Stomach smooth muscle (tissue), 2 donors: ENCODE results near the gene EEF1A1.
"Not testable (repeated sequence)": the region's sequence is repeated elsewhere in the genome, so short reads cannot be mapped to it uniquely, and the experiment has no call there.

ENCODE experiments used
- H3K27ac ChIP-seq: one replicate; pipeline ENCODE4 v1.7.0; 2013; ENCODE audit warnings: mild to moderate bottlenecking, low read length, inconsistent platforms
- H3K27me3 ChIP-seq, 2 donors: one replicate each; pipeline ENCODE4 v1.7.0; 2013; ENCODE audit warnings: low read length in 2 of 2; ENCODE audit not compliant: insufficient read depth in 2 of 2, control insufficient read depth in 1 of 2
- H3K36me3 ChIP-seq, 2 donors: one replicate each; pipeline ENCODE4 v1.7.0; 2013; ENCODE audit warnings: low read length in 2 of 2; ENCODE audit not compliant: control insufficient read depth in 2 of 2, insufficient read depth in 2 of 2
- H3K4me1 ChIP-seq: one replicate; pipeline ENCODE4 v1.7.0; 2013; ENCODE audit warnings: low read length; ENCODE audit not compliant: control insufficient read depth, insufficient read depth
- H3K4me3 ChIP-seq, 2 donors: one replicate each; pipeline ENCODE4 v1.7.0; 2013; ENCODE audit warnings: low read length in 2 of 2
- H3K9ac ChIP-seq, 2 donors: one replicate each; pipeline ENCODE4 v1.7.0; 2013; ENCODE audit warnings: low read length in 2 of 2, mild to moderate bottlenecking in 1 of 2
- H3K9me3 ChIP-seq, 2 donors: one replicate each; pipeline ENCODE4 v1.7.0; 2013; ENCODE audit warnings: low read length in 2 of 2; ENCODE audit not compliant: control insufficient read depth in 2 of 2
- donor health status: healthy.
- donor health status: Pancreatic carcinoma.

Gene EEF1A1

DNA sequence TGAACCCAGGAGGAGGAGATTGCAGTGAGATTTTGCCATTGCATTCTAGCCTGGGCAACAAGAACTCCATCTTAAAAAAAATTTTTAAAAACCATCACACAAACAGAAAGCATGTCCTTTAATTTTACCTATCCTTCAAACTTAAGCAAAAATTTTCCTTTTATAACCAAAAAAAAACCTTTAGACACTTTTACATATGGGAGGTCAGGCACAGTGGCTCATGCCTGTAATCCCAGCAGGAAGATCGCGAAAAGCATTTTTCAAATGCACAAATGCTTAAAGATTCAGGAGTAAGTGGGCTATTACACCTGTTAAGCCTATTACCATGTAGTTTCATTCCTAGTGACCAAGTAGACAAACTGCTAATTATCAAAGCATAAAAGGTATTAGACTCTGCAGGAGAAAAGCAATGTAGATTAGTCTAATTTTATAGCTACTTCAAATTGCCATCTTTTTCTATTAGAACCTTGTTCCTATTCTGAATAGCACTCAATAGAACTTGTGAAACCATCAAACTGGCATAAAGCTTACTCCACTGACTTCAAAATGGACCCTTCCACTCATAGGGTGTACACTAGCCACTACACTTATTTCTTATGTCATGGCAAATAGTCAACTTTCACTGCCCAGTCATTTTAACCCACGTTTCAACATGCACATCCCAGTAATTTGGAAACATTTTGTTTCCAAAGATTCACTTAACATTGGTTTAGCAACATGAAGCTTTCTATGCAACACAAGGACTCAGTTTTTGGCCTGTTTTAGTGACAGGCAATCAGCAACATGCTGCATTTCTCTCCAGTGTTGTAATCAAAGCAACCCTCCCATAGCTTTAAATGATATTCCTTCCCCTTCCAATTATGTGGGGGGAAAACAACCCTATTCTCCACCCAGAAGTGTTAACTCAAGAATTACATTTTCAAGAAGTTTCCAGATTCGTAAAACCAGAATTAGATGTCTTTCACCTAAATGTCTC lies 4.0 kb downstream of the EEF1A1 start:
- peak overlapping the region in 1 of 2 donors; percentile 34 for H3K4me3 ChIP-seq
- no peak overlapping the region for H3K27ac ChIP-seq
- H3K27me3 ChIP-seq, result no peaks in the 10 kb centered on the region
- H3K4me1 ChIP-seq, result peaks cover 36% of the 10 kb centered on the region
- H3K36me3 ChIP-seq, result peaks cover 30 to 47% of the 10 kb centered on the region in 2 donors
- peak overlapping the region in 1 of 2 donors; percentile 19 for H3K9ac ChIP-seq
- no peaks in the 10 kb centered on the region for H3K9me3 ChIP-seq

DNA sequence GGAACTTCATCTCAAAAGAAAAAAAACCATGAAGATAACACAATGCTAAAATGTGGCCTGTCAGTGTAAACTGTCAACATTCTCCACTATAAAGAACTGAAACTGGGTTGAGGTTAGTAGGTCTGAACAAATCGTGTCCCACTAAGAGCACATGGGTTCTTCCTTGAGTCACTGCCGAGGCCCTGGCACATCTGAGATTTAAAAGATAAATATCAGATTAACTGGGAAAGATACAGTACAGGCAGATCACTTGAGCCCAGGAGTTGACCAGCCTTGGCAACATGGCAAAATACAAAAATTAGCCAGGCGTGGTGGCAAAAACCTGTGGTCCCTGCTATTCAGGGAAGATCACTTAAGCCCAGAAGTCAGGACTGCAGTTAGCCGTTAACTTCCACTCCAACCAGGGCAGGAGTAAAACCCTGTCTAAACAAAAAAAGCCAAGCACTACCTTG lies 5.6 kb downstream of the EEF1A1 start:
- H3K9ac ChIP-seq, result peak overlapping the region; percentile 23 to 42
- peak overlapping the region; percentile 31 for H3K27ac ChIP-seq
- H3K4me1 ChIP-seq, result peaks cover 31% of the 10 kb centered on the region
- no peaks in the 10 kb centered on the region for H3K9me3 ChIP-seq
- H3K36me3 ChIP-seq, result peaks cover 32 to 47% of the 10 kb centered on the region in 2 donors
- H3K27me3 ChIP-seq, result no peaks in the 10 kb centered on the region
- no peak overlapping the region for H3K4me3 ChIP-seq

DNA sequence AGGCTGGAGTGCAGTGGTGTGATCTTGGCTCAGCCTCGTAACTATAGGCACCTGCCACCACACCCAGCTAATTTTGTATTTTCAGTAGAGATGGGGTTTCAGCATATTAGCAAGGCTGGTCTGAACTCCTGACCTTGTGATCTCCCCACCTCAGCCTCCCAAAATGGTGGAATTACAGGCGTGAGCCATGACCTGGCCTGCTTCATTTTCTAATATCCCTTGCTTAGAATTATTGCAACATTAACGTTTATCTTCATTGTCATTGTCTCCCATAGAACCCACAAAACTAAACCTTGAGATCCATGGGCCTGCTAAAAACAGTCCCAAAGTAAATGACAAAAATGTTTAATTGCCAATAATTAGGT lies 6.1 kb downstream of the EEF1A1 start:
- Histone ChIP-seq H3K36me3 (peaks cover 32 to 44% of the 10 kb centered on the region in 2 donors), H3K4me1 (peaks cover 28% of the 10 kb centered on the region)

DNA sequence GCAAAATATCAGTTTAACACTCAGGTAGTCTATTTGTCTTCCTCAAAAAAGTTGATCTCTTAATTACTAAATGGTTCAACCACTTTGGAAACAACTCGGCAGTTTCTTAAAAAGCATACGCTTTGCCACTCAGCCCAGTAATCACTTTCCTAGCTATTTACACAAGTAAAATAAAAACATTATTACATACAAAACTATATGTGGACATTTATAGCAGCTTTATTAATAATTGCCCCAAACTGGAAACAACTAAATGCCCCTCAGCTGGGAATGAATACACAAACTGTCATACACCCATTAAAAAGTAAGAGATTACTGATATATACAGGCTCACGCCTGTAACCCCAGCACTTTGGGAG lies 7.4 kb downstream of the EEF1A1 start:
- Histone ChIP-seq H3K9ac (no peak overlapping the region), H3K4me3 (no peak overlapping the region), H3K9me3 (no peaks in the 10 kb centered on the region), H3K4me1 (peaks cover 16% of the 10 kb centered on the region), H3K27ac (no peak overlapping the region), H3K36me3 (peaks cover 25 to 31% of the 10 kb centered on the region in 2 donors), H3K27me3 (no peaks in the 10 kb centered on the region)

More for the DNA sequence above, 6.1 kb downstream of the EEF1A1 start:
- no peak overlapping the region for H3K27ac ChIP-seq
- H3K27me3 ChIP-seq, result no peaks in the 10 kb centered on the region
- no peak overlapping the region for H3K4me3 ChIP-seq
- no peaks in the 10 kb centered on the region for H3K9me3 ChIP-seq
- H3K9ac ChIP-seq, result peak overlapping the region in 1 of 2 donors; percentile 23

DNA sequence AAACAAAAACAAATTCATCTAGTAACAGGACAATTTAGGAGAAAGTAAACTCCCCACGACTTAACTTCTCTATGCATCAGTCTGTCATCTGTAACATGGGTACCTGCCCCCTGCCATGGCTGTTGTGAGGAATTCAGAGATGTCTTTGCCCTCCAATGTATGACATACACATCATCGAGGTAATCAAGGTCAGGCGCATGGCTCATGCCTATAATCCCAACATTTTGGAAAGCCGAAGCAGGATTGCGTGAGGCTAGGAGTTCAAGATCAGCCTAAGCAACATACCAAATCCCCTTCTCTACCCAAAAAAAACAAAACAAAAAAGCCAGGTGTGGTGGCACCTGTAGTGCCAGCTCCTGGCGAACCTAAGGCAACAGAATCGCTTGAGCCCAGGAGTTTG lies 9.0 kb downstream of the EEF1A1 start:
- H3K27me3 ChIP-seq, result no peaks in the 10 kb centered on the region
- H3K4me1 ChIP-seq, result peaks cover 7% of the 10 kb centered on the region
- H3K36me3 ChIP-seq, result peaks cover 19% of the 10 kb centered on the region in 2 donors
- no peak overlapping the region for H3K9ac ChIP-seq
- H3K4me3 ChIP-seq, result no peak overlapping the region
- H3K9me3 ChIP-seq, result no peaks in the 10 kb centered on the region
- H3K27ac ChIP-seq, result no peak overlapping the region

DNA sequence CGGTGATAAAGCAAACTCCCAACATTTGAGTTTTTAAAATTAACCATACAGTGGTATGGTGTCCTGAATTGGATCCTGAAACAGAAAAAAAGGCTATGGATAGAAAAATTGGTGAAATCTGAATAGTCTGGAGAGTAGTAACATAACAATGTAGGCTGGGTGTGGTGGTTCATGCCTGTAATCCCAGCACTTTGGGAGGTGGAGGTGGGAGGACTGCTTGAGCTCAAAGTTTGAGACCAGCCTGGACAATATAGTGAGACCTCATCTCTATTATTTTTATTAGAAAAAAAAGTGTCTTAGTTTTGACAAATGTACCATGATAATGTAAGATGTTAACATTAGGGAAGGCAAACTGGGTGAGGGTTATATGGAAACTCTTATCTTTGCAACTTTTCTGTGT lies 11.0 kb downstream of the EEF1A1 start:
- peaks cover under 1% of the 10 kb centered on the region for H3K4me1 ChIP-seq
- H3K9me3 ChIP-seq, result no peaks in the 10 kb centered on the region
- peaks cover 2 to 7% of the 10 kb centered on the region in 2 donors for H3K36me3 ChIP-seq
- no peaks in the 10 kb centered on the region for H3K27me3 ChIP-seq
- H3K27ac ChIP-seq, result no peak overlapping the region
- no peak overlapping the region for H3K9ac ChIP-seq
- no peak overlapping the region for H3K4me3 ChIP-seq

DNA sequence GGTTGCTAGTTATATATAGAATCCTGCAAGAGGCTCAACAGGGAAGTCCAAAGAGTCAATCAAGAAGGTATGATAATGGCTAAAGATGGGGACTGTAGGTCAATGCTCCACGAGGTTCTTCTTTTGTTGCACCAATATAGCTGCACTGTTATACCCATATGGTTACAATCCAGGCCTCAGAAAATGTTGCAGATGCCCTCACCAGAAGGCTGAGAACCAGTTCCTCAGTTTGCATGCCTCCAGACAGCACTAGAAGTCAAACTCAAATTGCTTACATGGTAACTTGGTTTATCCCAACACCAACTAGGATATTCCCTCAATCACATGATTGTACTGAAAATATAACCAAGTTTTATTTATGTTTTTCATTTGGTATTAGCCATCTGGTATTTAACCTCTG lies 12.1 kb downstream of the EEF1A1 start:
- no peak overlapping the region for H3K9ac ChIP-seq
- no peaks in the 10 kb centered on the region for H3K4me1 ChIP-seq
- H3K27me3 ChIP-seq, result no peaks in the 10 kb centered on the region
- H3K4me3 ChIP-seq, result no peak overlapping the region
- H3K9me3 ChIP-seq, result no peaks in the 10 kb centered on the region
- no peak overlapping the region for H3K27ac ChIP-seq
- peaks cover 4 to 6% of the 10 kb centered on the region in 2 donors for H3K36me3 ChIP-seq

DNA sequence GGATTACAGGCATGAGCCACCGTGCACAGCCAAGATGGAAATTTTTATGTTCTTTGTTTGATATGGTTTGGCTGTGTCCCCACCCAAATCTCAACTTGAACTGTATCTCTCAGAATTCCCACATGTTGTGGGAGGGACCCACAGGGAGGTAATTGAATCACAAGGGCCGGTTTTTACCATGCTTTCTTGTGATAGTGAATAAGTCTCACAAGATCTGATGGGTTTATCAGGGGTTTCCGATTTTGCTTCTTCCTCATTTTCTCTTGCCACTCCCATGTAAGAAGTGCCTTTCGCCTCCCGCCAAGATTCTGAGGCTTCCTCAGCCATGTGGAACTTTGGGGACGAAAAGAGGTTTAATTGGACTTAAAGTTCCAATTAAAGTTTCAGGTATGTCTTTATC lies 14.6 kb downstream of the EEF1A1 start:
- no peaks in the 10 kb centered on the region for H3K27me3 ChIP-seq
- H3K27ac ChIP-seq, result no peak overlapping the region
- H3K9me3 ChIP-seq, result no peaks in the 10 kb centered on the region
- no peaks in the 10 kb centered on the region for H3K4me1 ChIP-seq
- peaks cover 13 to 15% of the 10 kb centered on the region in 2 donors for H3K36me3 ChIP-seq
- no peak overlapping the region for H3K4me3 ChIP-seq
- H3K9ac ChIP-seq, result no peak overlapping the region

DNA sequence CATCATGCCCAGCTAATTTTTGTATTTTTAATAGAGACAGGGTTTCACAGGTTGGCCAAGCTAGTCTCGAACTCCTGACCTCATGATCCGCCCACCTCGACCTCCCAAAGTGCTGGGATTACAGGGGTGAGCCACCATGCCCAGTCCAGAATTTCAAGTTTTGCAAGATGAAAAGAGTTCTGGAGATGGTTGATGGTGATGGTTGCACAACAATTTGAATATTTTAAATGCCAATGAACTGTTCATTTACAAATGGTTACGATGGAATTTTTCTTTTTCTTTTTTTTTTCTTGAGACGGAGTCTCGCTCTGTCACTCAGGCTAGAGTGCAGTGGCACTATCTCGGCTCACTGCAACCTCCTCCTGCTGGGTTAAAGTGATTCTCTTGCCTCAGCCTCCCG lies 15.1 kb downstream of the EEF1A1 start:
- not testable (repeated sequence) for H3K27me3 ChIP-seq, H3K27ac ChIP-seq, H3K9me3 ChIP-seq, H3K9ac ChIP-seq, H3K4me1 ChIP-seq, H3K4me3 ChIP-seq
- H3K36me3 ChIP-seq, result peaks cover 17 to 19% of the 10 kb centered on the region in 2 donors

DNA sequence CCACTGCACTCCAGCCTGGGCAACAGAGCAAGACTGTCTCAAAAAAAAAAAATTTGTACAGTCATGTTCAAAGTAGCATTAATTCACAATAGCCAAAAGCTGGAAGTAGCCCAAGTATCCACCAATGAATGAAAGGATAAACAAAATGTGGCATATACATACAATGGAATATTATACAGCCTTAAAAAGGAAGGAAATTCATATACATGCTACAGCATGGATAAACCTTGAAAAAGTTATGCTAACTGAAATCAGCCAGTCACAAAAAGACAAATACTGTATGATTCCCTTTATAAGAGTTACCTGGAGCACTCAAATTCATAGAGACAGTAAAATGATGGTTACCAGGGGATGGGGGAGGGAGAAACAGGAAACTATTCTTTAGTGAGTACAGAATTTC lies 15.7 kb downstream of the EEF1A1 start:
- H3K36me3 ChIP-seq, result peaks cover 17 to 23% of the 10 kb centered on the region in 2 donors
- no peaks in the 10 kb centered on the region for H3K9me3 ChIP-seq
- H3K27me3 ChIP-seq, result no peaks in the 10 kb centered on the region
- H3K27ac ChIP-seq, result no peak overlapping the region
- H3K4me3 ChIP-seq, result no peak overlapping the region
- no peak overlapping the region for H3K9ac ChIP-seq
- no peaks in the 10 kb centered on the region for H3K4me1 ChIP-seq

DNA sequence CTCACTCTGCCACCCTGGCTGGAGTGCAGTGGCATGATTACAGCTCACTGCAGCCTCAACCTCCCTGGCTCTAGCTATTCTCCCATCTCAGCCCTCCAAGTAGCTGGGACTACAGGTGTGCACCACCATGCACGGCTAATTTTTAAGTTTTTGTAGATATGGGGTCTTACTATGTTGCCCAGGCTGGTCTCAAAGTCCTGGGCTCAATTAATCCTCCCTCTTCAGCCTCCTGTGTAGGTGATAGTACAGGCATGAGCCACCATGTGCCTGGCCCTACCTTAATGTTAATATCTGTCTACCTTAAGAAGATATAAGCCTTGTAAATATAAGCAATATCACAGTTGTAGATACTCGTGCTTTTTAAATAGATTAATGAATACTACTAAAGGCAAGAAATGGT lies 16.7 kb downstream of the EEF1A1 start:
- H3K4me1 ChIP-seq, result no peaks in the 10 kb centered on the region
- peaks cover 24 to 26% of the 10 kb centered on the region in 2 donors for H3K36me3 ChIP-seq

More for the DNA sequence above, 16.7 kb downstream of the EEF1A1 start:
- no peaks in the 10 kb centered on the region for H3K27me3 ChIP-seq
- H3K9me3 ChIP-seq, result no peaks in the 10 kb centered on the region
- H3K27ac ChIP-seq, result no peak overlapping the region
- H3K9ac ChIP-seq, result no peak overlapping the region
- H3K4me3 ChIP-seq, result no peak overlapping the region
